NT2/D1 (cell line): ENCODE data around the gene THAP8.

Experiments used
- YY1 ChIP-seq: IDR thresholded peaks from 2 replicates; pipeline ENCODE4 v1.6.1; 2011; ENCODE audit not compliant: insufficient read length, insufficient read depth
- ZNF274 ChIP-seq: IDR thresholded peaks from 2 replicates; pipeline ENCODE4 v1.6.1; 2011; ENCODE audit warnings: mild to moderate bottlenecking, low read depth, low read length

DNA sequence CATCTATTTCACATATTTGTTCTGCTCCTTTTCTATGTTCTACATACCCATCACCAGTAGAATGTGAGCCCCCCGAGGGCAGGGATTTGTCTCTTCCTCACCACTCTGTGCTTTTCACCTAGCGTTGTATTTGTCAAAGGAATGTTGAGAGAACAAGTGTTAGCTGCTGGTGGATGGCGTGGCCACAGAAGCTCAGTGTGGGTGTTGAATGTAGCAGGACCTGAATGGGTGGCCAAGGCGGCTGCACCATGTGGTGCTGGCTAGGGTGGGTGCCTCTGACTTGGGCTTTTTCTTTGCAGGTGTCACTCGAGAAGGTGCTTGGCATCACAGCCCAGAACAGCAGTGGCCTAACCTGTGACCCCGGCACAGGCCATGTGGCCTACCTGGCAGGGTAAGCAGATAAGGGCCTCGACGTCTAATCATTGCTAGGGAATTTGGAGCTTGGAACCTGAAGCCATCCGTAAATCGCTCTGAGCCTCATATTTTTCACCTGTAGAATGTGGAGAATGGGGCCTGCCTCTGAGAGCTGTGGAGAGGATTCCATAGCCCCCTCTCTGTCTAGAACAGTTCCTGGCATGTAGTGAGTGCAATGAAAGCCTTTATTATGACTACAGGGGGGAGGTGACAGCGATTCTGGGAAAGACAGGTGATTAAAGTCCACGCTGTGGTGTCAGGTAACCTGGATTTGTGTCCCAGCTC is 4.5 kb upstream of the THAP8 start:
- TF ChIP-seq ZNF274 (no peak), YY1 (no peak)
